CD4-positive, alpha-beta T cell (primary cell): Measurements from ENCODE around the gene EGFR. TPM values are rescaled to one million over a fixed set of nuclear protein-coding genes. Genes with fewer than 3 reads are reported as not detected.

ENCODE experiments used
- ATAC-seq: fragments of 200-7000 bp; cut with Tn5 transposase; one replicate; pipeline ENCODE4 v1.10.0; 2022; ENCODE audit warnings: mild to moderate bottlenecking; ENCODE audit not compliant: poor library complexity
- CTCF ChIA-PET: fragments of 350-600 bp; sonication (Branson Sonifier 250); formaldehyde crosslinking; loops from one replicate; lab custom pipeline; 2021; ENCODE audit warnings: antibody characterized with exemption, inconsistent platforms; lab: Charles Lee
- POLR2A ChIA-PET: fragments of 350-600 bp; sonication (Branson Sonifier 250); formaldehyde crosslinking; loops from one replicate; lab custom pipeline; 2021; ENCODE audit warnings: antibody characterized with exemption, inconsistent platforms; lab: Charles Lee
- DNase-seq, 14 experiments: peaks; one replicate each; pipeline ENCODE4 v3.0.0-alpha.2; 2013 to 2020; ENCODE audit warnings: mixed read lengths in 2 of 14
- H3K27ac ChIP-seq, 2 donors: one replicate each; pipeline versions ENCODE4 v1.5.1 to v1.7.0; 2013; ENCODE audit warnings: low read length in 2 of 2, low read depth in 1 of 2, mild to moderate bottlenecking in 1 of 2
- H3K27me3 ChIP-seq, 2 experiments: 1 replicate in 1 of 2; 2 replicates in 1 of 2; pipeline versions ENCODE4 v1.6.1 to v1.7.0; 2013; ENCODE audit warnings: low read length in 2 of 2, control low read depth in 1 of 2, mild to moderate bottlenecking in 1 of 2, moderate library complexity in 1 of 2; ENCODE audit not compliant: insufficient read depth in 2 of 2, control insufficient read depth in 1 of 2
- H3K36me3 ChIP-seq: one replicate; pipeline ENCODE4 v1.6.1; 2013; ENCODE audit warnings: low read length, control low read depth; ENCODE audit not compliant: insufficient read depth
- H3K4me1 ChIP-seq: one replicate; pipeline ENCODE4 v1.6.1; 2013; ENCODE audit warnings: low read length, control low read depth; ENCODE audit not compliant: insufficient read depth
- H3K4me3 ChIP-seq: one replicate; pipeline ENCODE4 v1.5.1; 2013; ENCODE audit warnings: mild to moderate bottlenecking, low read length, moderate library complexity
- H3K9me3 ChIP-seq, 2 experiments: 1 replicate in 1 of 2; 2 replicates in 1 of 2; pipeline versions ENCODE4 v1.6.1 to v1.7.0; 2013; ENCODE audit warnings: low read length in 2 of 2, mild to moderate bottlenecking in 2 of 2, control low read depth in 1 of 2, moderate library complexity in 1 of 2; ENCODE audit not compliant: control insufficient read depth in 1 of 2, insufficient read depth in 1 of 2
- H3K27ac Mint-ChIP-seq: one replicate; pipeline ENCODE4 v1.8.0; 2020; ENCODE audit warnings: mixed read lengths
- H3K27me3 Mint-ChIP-seq: one replicate; pipeline ENCODE4 v1.8.0; 2021; ENCODE audit warnings: mixed read lengths
- H3K36me3 Mint-ChIP-seq: one replicate; pipeline ENCODE4 v1.8.0; 2021; ENCODE audit warnings: low read depth, mixed read lengths
- H3K4me1 Mint-ChIP-seq: one replicate; pipeline ENCODE4 v1.8.0; 2021; ENCODE audit warnings: low read depth, mixed read lengths
- H3K4me3 Mint-ChIP-seq: one replicate; pipeline ENCODE4 v1.8.0; 2020; ENCODE audit warnings: mild to moderate bottlenecking, mixed read lengths
- H3K9me3 Mint-ChIP-seq: one replicate; pipeline ENCODE4 v1.8.0; 2020; ENCODE audit warnings: mixed read lengths
- CTCF ChIP-seq: fragments of 200-600 bp; IDR thresholded peaks from one replicate; pipeline ENCODE4 v1.8.0; 2022; ENCODE audit warnings: antibody characterized with exemption, mild to moderate bottlenecking
- intact Hi-C, 2 experiments: fragments of 100-400 bp; cut with DNase I in 1 of 2; cut with micrococcal nuclease in 1 of 2; formaldehyde crosslinking; loops; one replicate each; pipeline versions ENCODE4 v1.15.1 to v1.9.0; 2023 to 2025; cut with DNase I, micrococcal nuclease
- total RNA-seq, 174 experiments: library from RNA in 2 of 174; stranded (reverse) in 2 of 174; gene quantifications; one replicate each; pipeline ENCODE4 v1.2.3 and lab custom pipeline; 2021 to 2026

EGFR gene
- total RNA-seq, 2 experiments from 2014 or later: not detected

GRCh38 chr7:55144333-55145317 lies 125.8 kb downstream of the EGFR start:
- peaks cover 37% of the 10 kb centered on the region for H3K27me3 Mint-ChIP-seq
- H3K27ac ChIP-seq: no peak overlapping the region
- H3K27ac Mint-ChIP-seq: no peak overlapping the region
- no peaks in the 10 kb centered on the region for H3K4me1 ChIP-seq
- no peak overlapping the region for H3K4me3 ChIP-seq
- intact Hi-C loops: no loop called here
- no peaks in the 10 kb centered on the region for H3K36me3 Mint-ChIP-seq
- ChIA-PET CTCF (interaction anchor here (0.7 kb wide), 1 partner anchor 179 kb away, joined by 3 read pairs; no protein-coding TSS in a partner anchor), POLR2A (no interaction called here)
- peaks cover 0 to 9% of the 10 kb centered on the region in 2 experiments for H3K27me3 ChIP-seq
- H3K9me3 Mint-ChIP-seq: no peaks in the 10 kb centered on the region
- H3K4me1 Mint-ChIP-seq: no peaks in the 10 kb centered on the region
- ATAC-seq (no peak), DNase-seq (no peak)
- no peaks in the 10 kb centered on the region for H3K36me3 ChIP-seq
- no peak for TF ChIP-seq CTCF
- H3K9me3 ChIP-seq: peaks cover 0 to 15% of the 10 kb centered on the region in 2 experiments
- no peak overlapping the region for H3K4me3 Mint-ChIP-seq

- ChIA-PET CTCF (interaction anchor here (0.7 kb wide), 1 partner anchor 178 kb away, joined by 3 read pairs; no protein-coding TSS in a partner anchor), POLR2A (no interaction called here)
- Mint-ChIP-seq H3K27me3 (peaks cover 37% of the 10 kb centered on the region), H3K4me1 (no peaks in the 10 kb centered on the region), H3K9me3 (no peaks in the 10 kb centered on the region), H3K4me3 (no peak overlapping the region), H3K36me3 (no peaks in the 10 kb centered on the region), H3K27ac (no peak overlapping the region)
- Histone ChIP-seq H3K4me3 (no peak overlapping the region), H3K27ac (no peak overlapping the region), H3K27me3 (peaks cover 0 to 9% of the 10 kb centered on the region in 2 experiments), H3K36me3 (no peaks in the 10 kb centered on the region), H3K4me1 (no peaks in the 10 kb centered on the region), H3K9me3 (peaks cover 0 to 15% of the 10 kb centered on the region in 2 experiments)
- no peak for ATAC-seq
- intact Hi-C loops: no loop called here
- no peak for TF ChIP-seq CTCF
- no peak for DNase-seq
Measured at GRCh38 chr7:55145606-55146005, 126.8 kb downstream of the EGFR start.

- peaks cover 0 to 15% of the 10 kb centered on the region in 2 experiments for H3K9me3 ChIP-seq
- ChIA-PET CTCF (no interaction called here), POLR2A (no interaction called here)
- H3K9me3 Mint-ChIP-seq: no peaks in the 10 kb centered on the region
- H3K27me3 Mint-ChIP-seq: peaks cover 30% of the 10 kb centered on the region
- H3K27ac ChIP-seq: no peak overlapping the region
- H3K4me3 ChIP-seq: no peak overlapping the region
- no peaks in the 10 kb centered on the region for H3K4me1 Mint-ChIP-seq
- H3K4me3 Mint-ChIP-seq: no peak overlapping the region
- TF ChIP-seq CTCF: no peak
- H3K36me3 ChIP-seq: no peaks in the 10 kb centered on the region
- no peak for DNase-seq
- intact Hi-C loops: no loop called here
- no peaks in the 10 kb centered on the region for H3K36me3 Mint-ChIP-seq
- no peaks in the 10 kb centered on the region for H3K4me1 ChIP-seq
- ATAC-seq: no peak
- H3K27ac Mint-ChIP-seq: no peak overlapping the region
- peaks cover 0 to 9% of the 10 kb centered on the region in 2 experiments for H3K27me3 ChIP-seq
Measured at GRCh38 chr7:55147101-55147500, 128.3 kb downstream of the EGFR start.
